SK-N-SH treated with all-trans-retinoic acid at 6 μM for 48 hours (cell line): ENCODE measurements around the gene GXYLT1.
A peak's percentile ranks its signal among the peaks of the same experiment; 100 is the strongest.

Experiments used
- ATAC-seq: fragments of 200-7000 bp; cut with Tn5 transposase; 3 replicates; pipeline ENCODE4 v1.9.1; 2020; ENCODE audit warnings: mild to moderate bottlenecking, moderate library complexity
- ARNTL ChIP-seq: fragments of 450-650 bp; formaldehyde crosslinking; IDR thresholded peaks from 2 replicates; pipeline ENCODE4 v1.5.0; 2020; ENCODE audit warnings: low read depth, mild to moderate bottlenecking, moderate library complexity, borderline replicate concordance
- CSDC2 ChIP-seq: fragments of 250-450 bp; sonication (Bioruptor Pico); IDR thresholded peaks from 2 replicates; pipeline ENCODE4 v1.5.0; 2020; ENCODE audit warnings: mild to moderate bottlenecking, moderate library complexity
- ISL1 ChIP-seq: fragments of 250-450 bp; sonication (Bioruptor Pico); IDR thresholded peaks from 2 replicates; pipeline ENCODE4 v2.1.2; 2022; ENCODE audit warnings: mild to moderate bottlenecking, moderate library complexity
- OSR1 ChIP-seq: fragments of 250-450 bp; sonication (Bioruptor Pico); IDR thresholded peaks from 2 replicates; pipeline ENCODE4 v1.8.0; 2022; ENCODE audit warnings: moderate library complexity, mild to moderate bottlenecking, inconsistent platforms
- PATZ1 ChIP-seq: fragments of 250-450 bp; sonication (Bioruptor Pico); IDR thresholded peaks from 2 replicates; pipeline ENCODE4 v1.8.0; 2020; ENCODE audit warnings: mild to moderate bottlenecking, moderate library complexity, borderline replicate concordance
- POU6F1 ChIP-seq: fragments of 250-450 bp; sonication (Bioruptor Pico); IDR thresholded peaks from 2 replicates; pipeline ENCODE4 v1.8.0; 2021; ENCODE audit warnings: low read depth, mild to moderate bottlenecking, moderate library complexity, borderline replicate concordance
- SNAI2 ChIP-seq: fragments of 250-450 bp; sonication (Bioruptor Pico); IDR thresholded peaks from 2 replicates; pipeline ENCODE4 v1.5.0; 2020; ENCODE audit warnings: mild to moderate bottlenecking, moderate library complexity
- TCF4 ChIP-seq: fragments of 250-450 bp; sonication (Bioruptor Pico); IDR thresholded peaks from 2 replicates; pipeline ENCODE4 v1.8.0; 2021; ENCODE audit warnings: mild to moderate bottlenecking, moderate library complexity, borderline replicate concordance
- TOX ChIP-seq: fragments of 250-450 bp; sonication (Bioruptor Pico); IDR thresholded peaks from 2 replicates; pipeline ENCODE4 v1.8.0; 2021; ENCODE audit warnings: mild to moderate bottlenecking, moderate library complexity, borderline replicate concordance
- TSHZ2 ChIP-seq: fragments of 250-450 bp; sonication (Bioruptor Pico); IDR thresholded peaks from 2 replicates; pipeline ENCODE4 v1.5.0; 2020; ENCODE audit warnings: mild to moderate bottlenecking, moderate library complexity
- ZFP3 ChIP-seq: fragments of 250-450 bp; sonication (Bioruptor Pico); IDR thresholded peaks from 2 replicates; pipeline ENCODE4 v1.5.0; 2020; ENCODE audit warnings: mild to moderate bottlenecking, moderate library complexity
- ZFP30 ChIP-seq: fragments of 450-650 bp; formaldehyde crosslinking; IDR thresholded peaks from 2 replicates; pipeline ENCODE4 v1.5.0; 2022; ENCODE audit warnings: mild to moderate bottlenecking, moderate library complexity
- ZNF70 ChIP-seq: fragments of 450-650 bp; formaldehyde crosslinking; IDR thresholded peaks from 2 replicates; pipeline ENCODE4 v1.5.0; 2020; ENCODE audit warnings: mild to moderate bottlenecking, moderate library complexity
- ZNF8 ChIP-seq: fragments of 450-650 bp; formaldehyde crosslinking; IDR thresholded peaks from 2 replicates; pipeline ENCODE4 v1.5.0; 2020; ENCODE audit warnings: mild to moderate bottlenecking, moderate library complexity

GXYLT1 gene

GRCh38 chr12:42141981-42142606, 2.6 kb downstream of the GXYLT1 start (continued):
- TF ChIP-seq POU6F1 (CRISPR knock-in tag), result no peak
- no peak for TF ChIP-seq TOX (CRISPR knock-in tag)
- TF ChIP-seq CSDC2, result no peak
- no peak for TF ChIP-seq SNAI2 (CRISPR knock-in tag)
- no peak for TF ChIP-seq ISL1 (CRISPR knock-in tag)
- no peak for TF ChIP-seq ZFP3 (CRISPR knock-in tag)

- 0 out of 3 replicates have a peak, but pooled peaks have one; percentile 5 for ATAC-seq
- TF ChIP-seq OSR1 (CRISPR knock-in tag) (no peak), ZNF8 (no peak), PATZ1 (CRISPR knock-in tag) (no peak), TSHZ2 (no peak), TCF4 (no peak), CSDC2 (no peak), ARNTL (CRISPR knock-in tag) (no peak), ZNF70 (CRISPR knock-in tag) (no peak)
Measured at GRCh38 chr12:42140901-42141300, 3.8 kb downstream of the GXYLT1 start.

GRCh38 chr12:42135259-42135814, 9.3 kb downstream of the GXYLT1 start:
- peak; percentile 39; the same call in 1 of the 3 replicates for ATAC-seq

GRCh38 chr12:42130672-42131402, 13.8 kb downstream of the GXYLT1 start:
- TF ChIP-seq OSR1 (CRISPR knock-in tag) (no peak), TCF4 (no peak), POU6F1 (CRISPR knock-in tag) (no peak), TOX (CRISPR knock-in tag) (no peak), ZFP3 (CRISPR knock-in tag) (no peak), TSHZ2 (no peak), ISL1 (CRISPR knock-in tag) (peak; percentile 27; the same call in 1 of the 2 replicates)
- ATAC-seq, result peak; percentile 74

More at GRCh38 chr12:42135259-42135814, 9.3 kb downstream of the GXYLT1 start:
- peak; percentile 94 for TF ChIP-seq ZNF8
- TF ChIP-seq ZFP30 (CRISPR knock-in tag), result no peak
- TF ChIP-seq, all 23 proteins: peak for 1
